Mesenchymal stem cell (in vitro differentiated cells and primary cell): ENCODE results near the gene ZSWIM5.

ENCODE experiments used
- DNase-seq: peaks from one replicate; pipeline ENCODE4 v3.0.0-alpha.2; 2013
- H2AFZ ChIP-seq: one replicate; pipeline ENCODE4 v1.6.1; 2013; ENCODE audit warnings: low read depth, mild to moderate bottlenecking, control low read depth, inconsistent platforms, low read length, moderate library complexity
- H2AK5ac ChIP-seq: 2 replicates; pipeline ENCODE4 v1.6.1; 2013; ENCODE audit warnings: low read length, moderate library complexity, mild to moderate bottlenecking, inconsistent platforms; ENCODE audit not compliant: severe bottlenecking
- H2BK120ac ChIP-seq: one replicate; pipeline ENCODE4 v1.6.1; 2013; ENCODE audit warnings: low read depth, mild to moderate bottlenecking, inconsistent platforms, low read length, moderate library complexity
- H2BK12ac ChIP-seq, 2 experiments: one replicate each; pipeline ENCODE4 v1.6.1; 2013; ENCODE audit warnings: inconsistent platforms in 2 of 2, low read length in 2 of 2, mild to moderate bottlenecking in 2 of 2, moderate library complexity in 2 of 2, control low read depth in 1 of 2
- H2BK15ac ChIP-seq: one replicate; pipeline ENCODE4 v1.6.1; 2013; ENCODE audit warnings: mild to moderate bottlenecking, low read depth, inconsistent platforms; ENCODE audit not compliant: poor library complexity, severe bottlenecking
- H2BK5ac ChIP-seq: 2 replicates; pipeline ENCODE4 v1.6.1; 2013; ENCODE audit warnings: low read depth, mild to moderate bottlenecking, low read length, control low read depth, inconsistent platforms; ENCODE audit not compliant: poor library complexity, severe bottlenecking
- H3K14ac ChIP-seq, 2 experiments: one replicate each; pipeline ENCODE4 v1.6.1; 2013; ENCODE audit warnings: inconsistent platforms in 2 of 2, low read length in 2 of 2, control low read depth in 1 of 2, mild to moderate bottlenecking in 1 of 2, moderate library complexity in 1 of 2
- H3K18ac ChIP-seq, 2 experiments: one replicate each; pipeline ENCODE4 v1.6.1; 2013; ENCODE audit warnings: inconsistent platforms in 2 of 2, low read length in 2 of 2, control low read depth in 1 of 2, low read depth in 1 of 2, mild to moderate bottlenecking in 1 of 2
- H3K23ac ChIP-seq, 2 experiments: one replicate each; pipeline ENCODE4 v1.6.1; 2013; ENCODE audit warnings: inconsistent platforms in 2 of 2, low read length in 2 of 2, mild to moderate bottlenecking in 2 of 2, moderate library complexity in 2 of 2, control low read depth in 1 of 2
- H3K27ac ChIP-seq: 2 replicates; pipeline ENCODE4 v1.5.1; 2013; ENCODE audit warnings: mild to moderate bottlenecking, moderate library complexity, low read length, control low read depth, inconsistent platforms; ENCODE audit not compliant: poor library complexity, severe bottlenecking
- H3K27me3 ChIP-seq, 2 experiments: 2 replicates each; pipeline versions ENCODE4 v1.6.1 to v1.7.0; 2013; ENCODE audit warnings: low read length in 2 of 2, mild to moderate bottlenecking in 2 of 2, moderate library complexity in 2 of 2, control low read depth in 1 of 2, inconsistent platforms in 1 of 2; ENCODE audit not compliant: control insufficient read depth in 1 of 2, insufficient read depth in 1 of 2
- H3K36me3 ChIP-seq, 2 experiments: 2 replicates each; pipeline versions ENCODE4 v1.6.1 to v1.7.0; 2013; ENCODE audit warnings: low read length in 2 of 2, control low read depth in 1 of 2, inconsistent platforms in 1 of 2, low read depth in 1 of 2, mild to moderate bottlenecking in 1 of 2; ENCODE audit not compliant: insufficient read depth in 2 of 2, control insufficient read depth in 1 of 2
- H3K4ac ChIP-seq, 2 experiments: one replicate each; pipeline ENCODE4 v1.6.1; 2013; ENCODE audit warnings: inconsistent platforms in 2 of 2, low read length in 2 of 2, mild to moderate bottlenecking in 2 of 2, moderate library complexity in 2 of 2, control low read depth in 1 of 2, low read depth in 1 of 2
- H3K4me1 ChIP-seq: 2 replicates; pipeline ENCODE4 v1.6.1; 2013; ENCODE audit warnings: low read depth, low read length, control low read depth; ENCODE audit not compliant: control insufficient read depth, insufficient read depth
- H3K4me2 ChIP-seq: 2 replicates; pipeline ENCODE4 v1.6.1; 2013; ENCODE audit warnings: low read length, mild to moderate bottlenecking, inconsistent platforms; ENCODE audit not compliant: poor library complexity, severe bottlenecking
- H3K4me3 ChIP-seq, 2 experiments: 2 replicates each; pipeline versions ENCODE4 v1.5.1 to v1.7.0; 2013; ENCODE audit warnings: low read length in 2 of 2, mild to moderate bottlenecking in 2 of 2, control low read depth in 1 of 2, low read depth in 1 of 2; ENCODE audit not compliant: insufficient read depth in 1 of 2
- H3K79me1 ChIP-seq: replicated peaks from 2 replicates; pipeline ENCODE4 v1.6.1; 2013; ENCODE audit warnings: mild to moderate bottlenecking, control low read depth, low read length, inconsistent platforms; ENCODE audit not compliant: poor library complexity, severe bottlenecking
- H3K9ac ChIP-seq: 2 replicates; pipeline ENCODE4 v1.7.0; 2013; ENCODE audit warnings: mild to moderate bottlenecking, low read length, moderate library complexity
- H3K9me3 ChIP-seq: 2 replicates; pipeline ENCODE4 v1.7.0; 2013; ENCODE audit warnings: mild to moderate bottlenecking, low read length; ENCODE audit not compliant: control insufficient read depth
- H4K8ac ChIP-seq: one replicate; pipeline ENCODE4 v1.6.1; 2013; ENCODE audit warnings: inconsistent platforms, mild to moderate bottlenecking, low read length, moderate library complexity
- H4K91ac ChIP-seq: one replicate; pipeline ENCODE4 v1.6.1; 2013; ENCODE audit warnings: mild to moderate bottlenecking, low read length, inconsistent platforms
- WGBS: methylation state at CpG from one replicate; pipeline ENCODE4 v1.1.7; 2013; ENCODE audit warnings: mixed read lengths; 5-methylcytosine and 5-hydroxymethylcytosine counted together

Gene ZSWIM5

DNA sequence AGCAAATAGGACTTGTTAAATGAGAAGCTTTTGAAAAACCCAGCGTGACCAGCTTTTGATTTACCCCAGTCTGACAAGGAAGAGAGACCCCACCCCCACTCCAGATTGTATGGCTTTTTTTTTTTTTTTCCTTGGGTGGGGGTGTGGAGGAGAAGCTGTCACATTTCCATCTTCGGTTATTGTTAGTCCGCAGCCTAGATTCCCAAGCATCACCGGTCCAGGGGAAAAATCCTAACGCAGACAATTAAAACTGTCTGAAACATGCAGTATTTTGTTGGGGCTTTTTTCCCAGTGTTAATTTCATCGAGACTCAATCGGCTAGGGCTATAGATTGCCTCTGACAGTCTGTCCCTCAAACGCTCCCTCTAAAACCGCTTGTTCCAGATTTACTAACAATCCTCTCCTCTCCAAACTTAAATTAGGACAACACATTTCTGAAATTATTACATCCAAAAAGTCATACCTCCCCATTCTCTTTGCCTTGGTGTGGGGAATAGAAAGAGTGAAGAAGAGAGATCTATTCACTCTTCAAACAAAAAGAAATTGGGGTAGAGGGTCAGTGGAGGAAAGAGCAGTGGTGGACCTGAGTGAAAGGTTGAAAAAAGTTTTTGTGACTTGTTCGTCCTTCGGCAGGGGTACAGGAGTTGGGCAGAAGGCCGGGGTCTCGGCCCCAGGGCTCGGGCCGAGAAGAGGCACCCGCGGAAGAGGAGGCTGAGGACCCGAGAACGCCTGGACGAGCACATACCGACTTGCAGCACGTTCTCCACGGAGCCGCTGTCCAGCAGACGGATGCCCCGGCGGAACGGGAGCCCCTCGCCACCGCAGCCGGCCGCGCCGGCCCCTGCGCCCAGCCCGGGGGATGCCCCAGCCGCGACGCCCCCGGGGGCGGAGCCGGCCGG, 1.1 kb downstream of the ZSWIM5 start:
- H2BK120ac ChIP-seq: no peak overlapping the region

DNA sequence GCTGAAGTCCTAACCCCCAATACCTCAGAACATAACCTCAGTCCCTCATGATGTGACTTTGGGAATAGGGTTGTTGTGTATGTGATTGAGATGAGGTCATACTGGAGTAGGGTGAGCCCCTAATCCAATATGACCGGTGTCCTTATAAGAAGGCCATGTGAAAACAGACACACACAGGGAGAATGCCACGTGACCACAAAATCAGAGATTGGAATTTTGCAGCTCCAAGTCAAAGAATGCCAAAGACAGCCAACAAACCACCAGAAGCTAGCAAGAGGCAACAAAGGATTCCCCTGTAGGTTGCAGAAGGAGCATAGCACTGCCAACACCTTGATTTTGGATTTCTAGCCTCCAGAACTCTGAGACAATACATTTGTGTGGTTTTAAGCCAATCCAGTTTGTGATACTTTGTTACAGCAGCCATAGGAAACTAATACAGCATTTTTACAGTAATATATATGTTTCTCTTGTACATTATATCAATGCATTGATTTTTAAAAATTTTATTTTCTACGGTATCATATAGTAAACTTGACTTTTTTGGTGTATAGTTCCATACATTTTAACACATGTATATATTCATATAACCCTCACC, 5.4 kb downstream of the ZSWIM5 start:
- H4K8ac ChIP-seq: no peak overlapping the region
- H3K18ac ChIP-seq: no peak overlapping the region
- H3K4ac ChIP-seq: no peak overlapping the region
- no peak overlapping the region for H2BK120ac ChIP-seq
- H2BK5ac ChIP-seq: no peak overlapping the region
- H4K91ac ChIP-seq: no peak overlapping the region
- no peak overlapping the region for H2BK15ac ChIP-seq
- no peak overlapping the region for H3K4me3 ChIP-seq
- no peak overlapping the region for H3K23ac ChIP-seq
- H2AK5ac ChIP-seq: no peak overlapping the region
- 45% methylated on average over 2 of the region's 3 CpGs for WGBS
- H3K27ac ChIP-seq: no peak overlapping the region
- no peak overlapping the region for H2BK12ac ChIP-seq
- peaks cover 0 to 21% of the 10 kb centered on the region in 2 experiments for H3K27me3 ChIP-seq
- H2AFZ ChIP-seq: no peak overlapping the region
- no peak overlapping the region for H3K9ac ChIP-seq
- H3K4me2 ChIP-seq: no peak overlapping the region
- H3K9me3 ChIP-seq: peaks cover 8% of the 10 kb centered on the region
- DNase-seq: no peak
- no peak overlapping the region for H3K14ac ChIP-seq
- H3K4me1 ChIP-seq: peaks cover 6% of the 10 kb centered on the region
- H3K36me3 ChIP-seq: no peaks in the 10 kb centered on the region
- H3K79me1 ChIP-seq: no peaks in the 10 kb centered on the region

More for the DNA sequence above, 1.1 kb downstream of the ZSWIM5 start:
- Histone ChIP-seq H4K91ac (no peak overlapping the region), H3K9ac (peak overlapping the region; percentile 63), H3K4me2 (peak overlapping the region; percentile 98), H2BK15ac (no peak overlapping the region), H3K14ac (no peak overlapping the region), H3K4me3 (peak overlapping the region; percentile 67 to 79), H3K9me3 (no peaks in the 10 kb centered on the region), H3K27ac (no peak overlapping the region), H3K23ac (no peak overlapping the region), H3K36me3 (no peaks in the 10 kb centered on the region), H2AK5ac (no peak overlapping the region), H2BK5ac (no peak overlapping the region), H3K79me1 (no peaks in the 10 kb centered on the region), H2BK12ac (no peak overlapping the region), H3K18ac (no peak overlapping the region), H2AFZ (no peak overlapping the region), H4K8ac (no peak overlapping the region), H3K4me1 (peaks cover 12% of the 10 kb centered on the region), H3K4ac (no peak overlapping the region), H3K27me3 (peaks cover 5 to 39% of the 10 kb centered on the region in 2 experiments)
- 11% methylated on average over 20 of the region's 43 CpGs for WGBS
- DNase-seq: peak; percentile 45

DNA sequence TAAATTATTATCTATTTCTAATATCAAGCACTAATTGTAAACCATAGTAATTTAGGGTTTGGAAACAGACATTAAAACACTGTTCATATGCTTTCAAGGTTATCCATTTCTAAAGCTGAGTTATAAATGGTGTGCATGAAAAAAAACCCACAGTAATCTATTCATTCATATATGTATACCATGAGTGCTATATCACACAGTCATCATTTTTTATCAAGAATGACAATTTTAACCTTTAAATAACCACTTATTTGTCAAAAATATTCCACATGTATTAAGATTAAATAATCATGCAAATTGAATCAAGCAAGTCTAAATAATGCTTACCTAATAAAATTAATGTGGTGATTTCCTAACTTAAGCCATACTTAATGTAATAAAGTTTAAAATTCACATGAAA, 6.0 kb downstream of the ZSWIM5 start:
- Histone ChIP-seq H3K14ac (no peak overlapping the region), H3K9me3 (peaks cover 8% of the 10 kb centered on the region), H2BK12ac (no peak overlapping the region), H3K4me2 (no peak overlapping the region), H2AK5ac (no peak overlapping the region), H3K4ac (no peak overlapping the region), H2BK15ac (no peak overlapping the region), H3K23ac (no peak overlapping the region), H3K79me1 (no peaks in the 10 kb centered on the region), H3K36me3 (no peaks in the 10 kb centered on the region), H4K91ac (no peak overlapping the region), H2BK120ac (no peak overlapping the region), H3K4me1 (no peaks in the 10 kb centered on the region), H3K18ac (no peak overlapping the region), H3K27me3 (peaks cover 0 to 19% of the 10 kb centered on the region in 2 experiments), H3K27ac (no peak overlapping the region), H2BK5ac (no peak overlapping the region), H3K9ac (no peak overlapping the region), H4K8ac (no peak overlapping the region), H3K4me3 (no peak overlapping the region), H2AFZ (no peak overlapping the region)
- no peak for DNase-seq

DNA sequence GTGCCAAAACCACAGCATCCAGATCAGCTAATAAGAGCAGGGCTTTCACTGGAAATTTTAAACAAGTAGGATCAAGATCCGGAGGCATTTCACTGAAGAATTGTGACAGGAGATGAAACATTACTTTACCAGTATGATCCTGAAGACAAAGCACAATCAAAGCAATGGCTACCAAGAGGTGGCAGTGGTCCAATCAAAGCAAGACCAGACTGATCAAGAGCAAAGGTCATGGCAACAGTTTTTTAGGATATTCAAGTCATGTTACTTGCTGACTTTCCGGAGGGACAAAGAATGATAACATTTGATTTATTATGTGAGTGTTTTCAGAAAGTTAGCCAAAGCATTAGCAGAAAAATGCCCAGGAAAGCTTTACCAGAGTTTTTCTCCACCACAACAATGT, 8.2 kb downstream of the ZSWIM5 start:
- Histone ChIP-seq H3K23ac (no peak overlapping the region), H4K91ac (no peak overlapping the region), H2BK15ac (no peak overlapping the region), H3K4me2 (no peak overlapping the region), H3K36me3 (no peaks in the 10 kb centered on the region), H3K79me1 (no peaks in the 10 kb centered on the region), H3K18ac (no peak overlapping the region), H4K8ac (no peak overlapping the region), H3K27ac (no peak overlapping the region), H3K4me1 (no peaks in the 10 kb centered on the region), H2AK5ac (no peak overlapping the region), H3K4me3 (no peak overlapping the region), H2BK12ac (no peak overlapping the region), H3K27me3 (peaks cover 0 to 13% of the 10 kb centered on the region in 2 experiments), H3K9ac (no peak overlapping the region), H2BK5ac (no peak overlapping the region), H3K4ac (no peak overlapping the region), H3K9me3 (peaks cover 8% of the 10 kb centered on the region), H2AFZ (no peak overlapping the region), H2BK120ac (no peak overlapping the region), H3K14ac (no peak overlapping the region)
- DNase-seq: no peak
- WGBS: 83% methylated on average over 1 of the region's 2 CpGs
